Endothelial cell (in vitro differentiated cells): ENCODE results near the gene RBM10. TPM values are rescaled to one million over a fixed set of nuclear protein-coding genes. Genes with fewer than 3 reads are reported as not detected.
A peak's percentile ranks its signal among the peaks of the same experiment; 100 is the strongest.

ENCODE experiments used
- DNase-seq: peaks from one replicate; pipeline ENCODE4 v3.0.0; 2021; ENCODE audit warnings: low spot score
- H3K27ac Mint-ChIP-seq: one replicate; pipeline ENCODE4 v1.8.0; 2021; ENCODE audit warnings: mixed read lengths, inconsistent platforms; ENCODE audit not compliant: unreplicated experiment
- H3K27me3 Mint-ChIP-seq: one replicate; pipeline ENCODE4 v1.8.0; 2021; ENCODE audit warnings: mild to moderate bottlenecking, moderate library complexity, mixed read lengths, inconsistent platforms; ENCODE audit not compliant: unreplicated experiment
- H3K36me3 Mint-ChIP-seq: one replicate; pipeline ENCODE4 v1.8.0; 2021; ENCODE audit warnings: mild to moderate bottlenecking, low read depth, mixed read lengths, inconsistent platforms; ENCODE audit not compliant: unreplicated experiment
- H3K4me1 Mint-ChIP-seq: one replicate; pipeline ENCODE4 v1.8.0; 2021; ENCODE audit warnings: mild to moderate bottlenecking, mixed read lengths, inconsistent platforms; ENCODE audit not compliant: unreplicated experiment
- H3K4me3 Mint-ChIP-seq: one replicate; pipeline ENCODE4 v1.8.0; 2021; ENCODE audit warnings: mild to moderate bottlenecking, mixed read lengths, inconsistent platforms; ENCODE audit not compliant: unreplicated experiment
- H3K9me3 Mint-ChIP-seq: one replicate; pipeline ENCODE4 v1.8.0; 2021; ENCODE audit warnings: mixed read lengths, inconsistent platforms; ENCODE audit not compliant: unreplicated experiment
- CTCF ChIP-seq: fragments of 200-600 bp; sonication (generic); IDR thresholded peaks from one replicate; pipeline ENCODE4 v1.5.0; 2021; ENCODE audit warnings: antibody characterized with exemption; ENCODE audit not compliant: unreplicated experiment
- total RNA-seq: library from RNA; stranded (reverse); fragmentation: NEBNext Ultra II Directional; extraction: Animal tissue kit (Norgen Biotek cat#: 25700); gene quantifications from one replicate; pipeline ENCODE4 v1.2.1, GENCODE V29; 2021; ENCODE audit not compliant: unreplicated experiment

The RBM10 gene
- total RNA-seq, 1 donor from 2014 or later = 42.1 TPM

- Mint-ChIP-seq H3K27ac (peak overlapping the region; percentile 38), H3K9me3 (no peaks in the 10 kb centered on the region), H3K4me3 (no peak overlapping the region), H3K4me1 (no peaks in the 10 kb centered on the region), H3K36me3 (peaks cover 30% of the 10 kb centered on the region), H3K27me3 (peaks cover 1% of the 10 kb centered on the region)
- DNase-seq = no peak
- TF ChIP-seq CTCF = no peak
Observed at GRCh38 chrX:47204970-47205369, 59.9 kb downstream of the RBM10 start.

DNA sequence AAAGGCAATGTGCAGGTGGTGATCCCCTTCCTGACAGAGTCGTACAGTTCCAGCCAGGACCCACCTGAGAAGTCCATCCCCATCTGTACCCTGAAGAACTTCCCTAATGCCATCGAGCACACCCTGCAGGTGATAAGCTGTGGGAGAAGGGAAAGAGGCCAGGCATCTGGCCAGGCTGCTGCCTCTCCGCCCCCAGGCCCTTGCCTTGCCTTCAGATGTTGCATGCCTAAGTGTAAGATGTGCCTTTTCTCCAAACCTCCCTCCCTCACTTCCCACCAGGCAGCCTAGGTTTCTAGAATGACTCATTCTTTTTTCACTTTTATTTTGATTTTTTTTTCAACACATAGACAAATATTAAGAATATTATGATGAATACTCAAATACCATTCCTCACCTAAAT, 61.3 kb downstream of the RBM10 start:
- H3K27ac Mint-ChIP-seq = no peak overlapping the region
- H3K27me3 Mint-ChIP-seq = no peaks in the 10 kb centered on the region
- H3K36me3 Mint-ChIP-seq = peaks cover 27% of the 10 kb centered on the region
- H3K4me1 Mint-ChIP-seq = no peaks in the 10 kb centered on the region
- TF ChIP-seq CTCF = no peak
- no peak overlapping the region for H3K4me3 Mint-ChIP-seq
- no peak for DNase-seq
- H3K9me3 Mint-ChIP-seq = no peaks in the 10 kb centered on the region

DNA sequence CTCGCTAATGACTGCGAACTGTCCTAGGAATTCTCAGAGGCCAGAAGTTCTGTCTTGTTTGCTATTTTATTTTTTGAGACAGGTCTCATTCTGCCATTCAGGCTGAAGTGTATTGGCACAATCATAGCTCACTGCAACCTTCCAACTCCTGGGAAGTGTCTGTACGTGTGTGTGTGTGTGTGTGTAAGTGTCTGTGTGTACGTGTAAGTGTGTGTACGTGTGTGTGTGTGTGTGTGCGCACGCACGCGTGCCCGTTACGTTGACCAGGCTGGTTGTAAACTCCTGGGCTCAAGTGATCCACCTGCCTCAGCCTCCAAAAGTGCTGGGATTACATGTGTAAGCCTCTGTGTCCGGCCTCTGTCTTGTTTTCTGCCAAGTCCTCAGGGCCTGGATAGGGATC, 63.1 kb downstream of the RBM10 start:
- Mint-ChIP-seq H3K27ac (no peak overlapping the region), H3K9me3 (no peaks in the 10 kb centered on the region), H3K36me3 (peaks cover 26% of the 10 kb centered on the region), H3K4me3 (no peak overlapping the region), H3K4me1 (no peaks in the 10 kb centered on the region), H3K27me3 (no peaks in the 10 kb centered on the region)
- no peak for TF ChIP-seq CTCF
- no peak for DNase-seq

DNA sequence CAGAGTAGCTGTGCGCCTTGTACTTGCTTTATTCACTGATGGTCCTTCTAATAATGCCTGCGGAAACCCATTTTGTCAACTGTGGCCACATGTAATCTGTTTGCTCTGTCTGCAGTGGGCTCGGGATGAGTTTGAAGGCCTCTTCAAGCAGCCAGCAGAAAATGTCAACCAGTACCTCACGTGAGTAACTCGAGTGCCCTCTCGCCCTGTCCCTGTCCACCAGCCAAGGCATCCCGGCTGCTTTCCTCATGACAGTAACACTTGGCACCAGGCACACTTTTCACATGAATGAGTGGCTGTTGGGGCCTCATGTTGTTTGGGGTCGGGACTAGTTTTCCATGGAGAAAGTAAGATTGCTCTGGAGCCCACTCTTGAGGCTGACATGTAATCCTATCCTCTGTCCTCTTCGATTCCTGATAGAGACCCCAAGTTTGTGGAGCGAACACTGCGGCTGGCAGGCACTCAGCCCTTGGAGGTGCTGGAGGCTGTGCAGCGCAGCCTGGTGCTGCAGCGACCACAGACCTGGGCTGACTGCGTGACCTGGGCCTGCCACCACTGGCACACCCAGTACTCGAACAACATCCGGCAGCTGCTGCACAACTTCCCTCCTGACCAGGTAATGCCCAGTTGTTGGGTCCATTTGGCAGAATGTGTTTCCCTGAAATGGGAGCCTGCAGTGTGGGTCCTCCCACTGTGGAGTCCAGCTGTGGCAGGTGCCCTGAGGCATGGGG, 64.7 kb downstream of the RBM10 start:
- peaks cover 33% of the 10 kb centered on the region for H3K36me3 Mint-ChIP-seq
- no peak overlapping the region for H3K27ac Mint-ChIP-seq
- H3K4me3 Mint-ChIP-seq = no peak overlapping the region
- no peak for TF ChIP-seq CTCF
- H3K9me3 Mint-ChIP-seq = no peaks in the 10 kb centered on the region
- peaks cover 2% of the 10 kb centered on the region for H3K27me3 Mint-ChIP-seq
- no peak for DNase-seq
- H3K4me1 Mint-ChIP-seq = peaks cover 3% of the 10 kb centered on the region

- no peak for TF ChIP-seq CTCF
- Mint-ChIP-seq H3K27ac (no peak overlapping the region), H3K27me3 (peaks cover 6% of the 10 kb centered on the region), H3K9me3 (no peaks in the 10 kb centered on the region), H3K4me1 (peaks cover 3% of the 10 kb centered on the region), H3K36me3 (peaks cover 32% of the 10 kb centered on the region), H3K4me3 (peak overlapping the region; percentile 72)
- DNase-seq = no peak
Observed at GRCh38 chrX:47210661-47211425, 65.8 kb downstream of the RBM10 start.
